Stimulated activated CD8-positive, alpha-beta memory T cell treated with anti-CD3 and anti-CD28 coated beads, Interleukin-4, amount 100 ng/mL, for 4 hours (primary cell): ENCODE measurements around the gene PDGFC.

Experiments used
- DNase-seq, 2 donors: peaks; one replicate each; pipeline ENCODE4 v3.0.0-alpha.2; 2020; ENCODE audit warnings: low read depth in 2 of 2, low spot score in 1 of 2

Gene PDGFC

GRCh38 chr4:156837625-156838345 is 133.8 kb downstream of the PDGFC start:
- DNase-seq = no peak

GRCh38 chr4:156832886-156833285 is 138.7 kb downstream of the PDGFC start:
- DNase-seq = no peak

- DNase-seq = no peak
Measured at GRCh38 chr4:156830351-156830750, 141.2 kb downstream of the PDGFC start.

GRCh38 chr4:156829201-156829873 is 142.3 kb downstream of the PDGFC start:
- no peak for DNase-seq

- DNase-seq = no peak
Measured at GRCh38 chr4:156827519-156827918, 144.1 kb downstream of the PDGFC start.

GRCh38 chr4:156825074-156825473 is 146.5 kb downstream of the PDGFC start:
- no peak for DNase-seq

GRCh38 chr4:156824451-156825060 is 147.0 kb downstream of the PDGFC start:
- no peak for DNase-seq

- no peak for DNase-seq
Measured at GRCh38 chr4:156820931-156821330, 150.7 kb downstream of the PDGFC start.

GRCh38 chr4:156816360-156816755 is 155.2 kb downstream of the PDGFC start:
- DNase-seq = no peak

- no peak for DNase-seq
Measured at GRCh38 chr4:156815717-156816359, 155.8 kb downstream of the PDGFC start.

- no peak for DNase-seq
Measured at GRCh38 chr4:156811963-156812362, 159.6 kb downstream of the PDGFC start.

- no peak for DNase-seq
Measured at GRCh38 chr4:156811286-156811685, 160.3 kb downstream of the PDGFC start.

- no peak for DNase-seq
Measured at GRCh38 chr4:156805696-156806095, 165.9 kb downstream of the PDGFC start.

- DNase-seq = no peak
Measured at GRCh38 chr4:156803056-156803455, 168.5 kb downstream of the PDGFC start.

- no peak for DNase-seq
Measured at GRCh38 chr4:156800463-156800862, 171.1 kb downstream of the PDGFC start.

- no peak for DNase-seq
Measured at GRCh38 chr4:156799121-156799589, 172.4 kb downstream of the PDGFC start.

GRCh38 chr4:156798438-156798837 is 173.2 kb downstream of the PDGFC start:
- DNase-seq = no peak

- no peak for DNase-seq
Measured at GRCh38 chr4:156797206-156797605, 174.4 kb downstream of the PDGFC start.

GRCh38 chr4:156795727-156796126 is 175.9 kb downstream of the PDGFC start:
- no peak for DNase-seq

- no peak for DNase-seq
Measured at GRCh38 chr4:156794863-156795262, 176.7 kb downstream of the PDGFC start.

- no peak for DNase-seq
Measured at GRCh38 chr4:156792462-156793085, 179.0 kb downstream of the PDGFC start.
